Muscle of leg (tissue), 11 donors: Measurements from ENCODE around the gene DHRS1. TPM values are rescaled to one million over a fixed set of nuclear protein-coding genes. Genes with fewer than 3 reads are reported as not detected.

ENCODE experiments used
- DNase-seq: peaks from one replicate; pipeline ENCODE4 v3.0.0; 2013
- H3K27ac ChIP-seq: one replicate; pipeline ENCODE4 v1.5.1; 2013; ENCODE audit warnings: mild to moderate bottlenecking, low read length, control low read depth
- H3K27me3 ChIP-seq: one replicate; pipeline ENCODE4 v1.6.1; 2013; ENCODE audit warnings: low read length; ENCODE audit not compliant: control insufficient read depth, insufficient read depth
- H3K36me3 ChIP-seq: one replicate; pipeline ENCODE4 v1.6.1; 2013; ENCODE audit warnings: low read length; ENCODE audit not compliant: control insufficient read depth, insufficient read depth
- H3K4me1 ChIP-seq: one replicate; pipeline ENCODE4 v1.6.1; 2013; ENCODE audit warnings: low read length; ENCODE audit not compliant: control insufficient read depth, insufficient read depth
- H3K4me3 ChIP-seq: one replicate; pipeline ENCODE4 v1.5.1; 2013; ENCODE audit warnings: low read length, control low read depth
- H3K9me3 ChIP-seq: replicated peaks from 2 replicates; pipeline ENCODE4 v1.6.1; 2013; ENCODE audit warnings: low read depth, low read length; ENCODE audit not compliant: control insufficient read depth
- WGBS: methylation state at CpG from one replicate; pipeline ENCODE4 v1.1.5; 2013; ENCODE audit warnings: missing lambda C conversion rate; ENCODE audit not compliant: insufficient coverage; 5-methylcytosine and 5-hydroxymethylcytosine counted together
- polyA plus RNA-seq, 8 donors: library from polyadenylated mRNA; unstranded; fragments of 120-200 nt; gene quantifications; one replicate each; pipeline versions ENCODE4 v1.2.1 to v1.2.3, GENCODE V29; 2013; ENCODE audit warnings: inconsistent platforms in 1 of 8, low replicate concordance in 1 of 8; ENCODE audit not compliant: insufficient read length in 8 of 8, insufficient read depth in 1 of 8
- total RNA-seq: library from RNA; stranded (reverse); fragments of 120-200 nt; gene quantifications from one replicate; pipeline ENCODE4 v1.2.4, GENCODE V29; 2013

Gene DHRS1
- total and polyA plus RNA-seq, 9 donors = 6.9 to 24.5 (median 16.7) TPM

- H3K27me3 ChIP-seq = peaks cover 87% of the 10 kb centered on the region
- H3K9me3 ChIP-seq = no peaks in the 10 kb centered on the region
- 81% methylated on average over 6 of the region's 8 CpGs for WGBS
- no peak for DNase-seq
- no peaks in the 10 kb centered on the region for H3K36me3 ChIP-seq
- H3K4me1 ChIP-seq = peaks cover 30% of the 10 kb centered on the region
- no peak overlapping the region for H3K4me3 ChIP-seq
- H3K27ac ChIP-seq = no peak overlapping the region
Observed at GRCh38 chr14:24337824-24338175, 38.2 kb upstream of the DHRS1 start.

GRCh38 chr14:24337144-24337823 lies 37.7 kb upstream of the DHRS1 start:
- Histone ChIP-seq H3K27me3 (peaks cover 90% of the 10 kb centered on the region), H3K36me3 (no peaks in the 10 kb centered on the region), H3K27ac (no peak overlapping the region), H3K4me3 (no peak overlapping the region), H3K4me1 (peaks cover 35% of the 10 kb centered on the region), H3K9me3 (no peaks in the 10 kb centered on the region)
- 70% methylated on average over 6 of the region's 7 CpGs for WGBS
- DNase-seq = no peak

DNA sequence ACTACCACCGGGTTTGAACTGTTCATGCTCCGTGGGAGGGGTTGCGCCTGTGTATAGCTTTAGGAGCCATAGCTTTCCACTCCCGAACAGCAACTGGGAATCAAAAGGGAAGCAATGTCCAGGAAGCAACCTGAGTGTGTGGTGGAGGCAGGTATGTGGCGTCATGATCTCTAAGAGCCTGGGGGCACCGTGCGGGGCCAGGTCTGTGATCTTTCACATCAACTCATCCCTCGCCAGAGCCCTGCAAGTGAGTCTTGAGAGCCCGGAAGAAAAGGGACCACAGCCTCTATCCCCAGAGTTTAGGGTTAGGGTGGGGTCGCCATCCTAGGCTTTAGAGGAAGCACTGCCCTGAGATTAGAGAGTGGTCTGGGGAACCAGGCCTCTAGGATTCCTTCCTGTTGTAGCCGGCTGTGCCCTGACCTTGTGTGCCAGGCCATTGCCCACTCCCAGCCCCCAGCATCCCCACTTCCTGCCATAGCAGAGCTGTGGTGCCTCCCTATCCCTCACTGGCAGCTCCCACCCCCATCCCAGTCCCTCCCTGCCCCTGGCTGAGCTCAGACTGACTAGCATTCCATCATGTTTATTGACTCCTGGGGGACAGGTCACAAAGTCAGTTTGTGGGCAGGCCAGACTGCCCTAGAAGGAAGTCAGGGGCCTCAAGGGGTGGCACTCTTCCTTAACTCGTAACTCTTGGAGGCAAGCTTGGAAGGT lies 36.0 kb upstream of the DHRS1 start:
- Histone ChIP-seq H3K9me3 (no peaks in the 10 kb centered on the region), H3K27me3 (peaks cover 98% of the 10 kb centered on the region), H3K27ac (peak overlapping the region; percentile 35), H3K4me3 (peak overlapping the region; percentile 44), H3K4me1 (peaks cover 41% of the 10 kb centered on the region), H3K36me3 (no peaks in the 10 kb centered on the region)
- WGBS = 50% methylated on average over 2 of the region's 12 CpGs
- DNase-seq = peak; percentile 9

GRCh38 chr14:24334431-24335291 lies 35.1 kb upstream of the DHRS1 start, which contains the start of gene ADCY4:
Gene ADCY4 (minus strand): TSS chr14:24335071. CDS start chr14:24334652, 419 bp downstream.
- H3K27me3 ChIP-seq = peaks cover 88% of the 10 kb centered on the region
- no peaks in the 10 kb centered on the region for H3K9me3 ChIP-seq
- H3K27ac ChIP-seq = peak within 1 kb of the TSS; percentile 77
- H3K4me3 ChIP-seq = peak within 1 kb of the TSS; percentile 44
- 1% methylated on average over 49 of the region's 65 CpGs for WGBS
- no peaks in the 10 kb centered on the region for H3K36me3 ChIP-seq
- DNase-seq = peak; percentile 38
- H3K4me1 ChIP-seq = peaks cover 38% of the 10 kb centered on the region

- Histone ChIP-seq H3K4me1 (peaks cover 29% of the 10 kb centered on the region), H3K27ac (no peak overlapping the region), H3K9me3 (no peaks in the 10 kb centered on the region), H3K27me3 (peaks cover 66% of the 10 kb centered on the region), H3K36me3 (no peaks in the 10 kb centered on the region), H3K4me3 (peak overlapping the region; percentile 8)
- 4% methylated on average over 53 of the region's 56 CpGs for WGBS
- DNase-seq = peak; percentile 76
Observed at GRCh38 chr14:24332268-24332993, 32.9 kb upstream of the DHRS1 start.

DNA sequence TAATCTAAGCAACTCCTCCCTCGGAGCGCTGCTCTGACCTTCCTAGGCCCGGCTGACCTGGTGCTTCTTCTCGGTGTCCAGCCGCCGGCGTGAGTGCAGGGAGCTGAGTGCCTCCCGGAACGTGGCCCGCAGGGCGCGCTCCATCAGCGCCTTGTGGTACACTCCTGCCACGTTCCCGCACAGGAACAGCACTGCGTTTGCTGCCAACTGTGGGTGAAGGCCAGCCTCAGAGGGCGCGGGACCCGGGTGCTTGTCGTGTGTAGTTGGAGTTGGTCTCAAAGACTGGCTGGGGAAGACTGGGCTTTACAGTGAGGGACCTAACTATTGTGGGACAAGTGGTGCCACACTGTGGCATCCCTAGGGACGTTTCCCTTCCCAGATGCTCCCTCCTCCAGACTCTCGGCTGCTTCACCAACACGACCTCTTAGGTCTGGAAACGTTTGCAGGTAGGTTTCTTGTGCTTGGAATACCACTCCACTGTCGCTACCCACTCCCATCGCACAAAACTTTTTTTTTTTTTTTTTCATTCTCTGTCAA lies 32.2 kb upstream of the DHRS1 start:
- 50% methylated on average over 16 of the region's 26 CpGs for WGBS
- no peaks in the 10 kb centered on the region for H3K36me3 ChIP-seq
- no peak overlapping the region for H3K27ac ChIP-seq
- H3K27me3 ChIP-seq = peaks cover 60% of the 10 kb centered on the region
- DNase-seq = no peak
- H3K4me1 ChIP-seq = peaks cover 32% of the 10 kb centered on the region
- H3K9me3 ChIP-seq = no peaks in the 10 kb centered on the region
- H3K4me3 ChIP-seq = no peak overlapping the region

- Histone ChIP-seq H3K4me1 (peaks cover 32% of the 10 kb centered on the region), H3K27me3 (peaks cover 53% of the 10 kb centered on the region), H3K36me3 (no peaks in the 10 kb centered on the region), H3K9me3 (no peaks in the 10 kb centered on the region), H3K27ac (no peak overlapping the region), H3K4me3 (no peak overlapping the region)
- 85% methylated on average over 8 of the region's 10 CpGs for whole genome bisulfite sequencing
- peak; percentile 7 for DNase-seq
Observed at GRCh38 chr14:24330973-24331674, 31.5 kb upstream of the DHRS1 start.

DNA sequence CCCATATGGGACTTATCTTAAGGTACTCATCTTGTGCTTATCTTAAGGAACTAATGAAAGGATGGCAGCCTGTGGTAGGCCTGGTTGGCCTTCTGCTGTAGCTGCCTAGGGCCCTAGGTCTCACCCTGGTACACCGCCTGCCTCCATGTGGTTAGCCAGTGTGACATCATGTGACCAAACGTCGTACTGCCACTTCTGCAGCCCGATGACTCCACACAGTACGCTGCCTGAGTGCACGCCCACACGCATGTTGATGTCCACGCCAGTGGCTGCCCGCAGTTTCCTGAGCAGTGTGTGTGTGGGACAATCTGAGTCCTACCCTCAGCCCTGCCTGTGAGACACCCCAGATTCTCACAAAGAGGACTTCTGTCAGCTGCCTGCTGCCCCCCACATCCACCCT lies 30.2 kb upstream of the DHRS1 start:
- H3K4me1 ChIP-seq = peaks cover 27% of the 10 kb centered on the region
- no peaks in the 10 kb centered on the region for H3K36me3 ChIP-seq

GRCh38 chr14:24329073-24329663 lies 29.6 kb upstream of the DHRS1 start:
- Histone ChIP-seq H3K36me3 (no peaks in the 10 kb centered on the region), H3K4me3 (no peak overlapping the region), H3K27ac (no peak overlapping the region), H3K9me3 (no peaks in the 10 kb centered on the region), H3K27me3 (peaks cover 34% of the 10 kb centered on the region), H3K4me1 (peaks cover 21% of the 10 kb centered on the region)
- 89% methylated on average over 5 of the region's 12 CpGs for WGBS
- no peak for DNase-seq

More for the DNA sequence above, 30.2 kb upstream of the DHRS1 start:
- Histone ChIP-seq H3K27me3 (peaks cover 40% of the 10 kb centered on the region), H3K27ac (no peak overlapping the region), H3K4me3 (no peak overlapping the region), H3K9me3 (no peaks in the 10 kb centered on the region)
- WGBS = 83% methylated on average over 9 of the region's 9 CpGs
- peak; percentile 39 for DNase-seq
